WTC11 (cell line): Measurements from ENCODE around the gene DUOX1.

Experiments used
- FOXJ3 ChIP-seq: sonication (generic); formaldehyde crosslinking; IDR thresholded peaks from 2 replicates; pipeline ENCODE4 v1.9.0; 2021; ENCODE audit warnings: missing genetic modification reagents, mild to moderate bottlenecking, borderline replicate concordance
- IRF2 ChIP-seq: sonication (generic); formaldehyde crosslinking; IDR thresholded peaks from 2 replicates; pipeline ENCODE4 v1.8.0; 2022; ENCODE audit warnings: low read depth, missing genetic modification reagents, borderline replicate concordance
- TF ChIP-seq, protein P1 (sequence below): fragments of 200-600 bp; IDR thresholded peaks from 2 replicates; pipeline ENCODE4 v1.8.0; 2022; ENCODE audit warnings: antibody characterized with exemption
- TF ChIP-seq, protein P2 (sequence below): sonication (generic); formaldehyde crosslinking; IDR thresholded peaks from 2 replicates; pipeline ENCODE4 v1.8.0; 2022; ENCODE audit warnings: mild to moderate bottlenecking, missing genetic modification reagents
- TF ChIP-seq, protein P3 (sequence below): sonication (generic); formaldehyde crosslinking; IDR thresholded peaks from 2 replicates; pipeline ENCODE4 v1.8.0; 2023; ENCODE audit warnings: missing genetic modification reagents

DNA sequence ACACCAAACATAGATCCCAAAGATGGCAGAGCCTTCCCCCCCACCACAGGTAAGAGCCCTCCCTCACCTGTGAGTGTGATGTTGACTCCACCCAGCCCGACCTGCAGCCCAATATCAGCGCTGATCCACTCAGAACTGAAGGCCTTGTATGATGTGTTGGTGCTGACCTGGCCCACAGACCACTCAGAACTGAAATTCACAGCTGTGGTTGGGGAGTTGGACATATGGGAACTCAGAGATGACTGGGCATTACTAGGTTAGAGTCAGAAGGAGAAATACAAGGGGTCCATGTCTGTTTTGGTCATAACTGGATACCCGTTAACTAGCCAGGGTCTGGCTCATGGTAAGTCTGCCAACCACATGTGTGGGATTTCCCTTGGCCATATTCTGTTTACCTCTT is 8.8 kb upstream of the DUOX1 start:
- TF ChIP-seq, protein P1, sequence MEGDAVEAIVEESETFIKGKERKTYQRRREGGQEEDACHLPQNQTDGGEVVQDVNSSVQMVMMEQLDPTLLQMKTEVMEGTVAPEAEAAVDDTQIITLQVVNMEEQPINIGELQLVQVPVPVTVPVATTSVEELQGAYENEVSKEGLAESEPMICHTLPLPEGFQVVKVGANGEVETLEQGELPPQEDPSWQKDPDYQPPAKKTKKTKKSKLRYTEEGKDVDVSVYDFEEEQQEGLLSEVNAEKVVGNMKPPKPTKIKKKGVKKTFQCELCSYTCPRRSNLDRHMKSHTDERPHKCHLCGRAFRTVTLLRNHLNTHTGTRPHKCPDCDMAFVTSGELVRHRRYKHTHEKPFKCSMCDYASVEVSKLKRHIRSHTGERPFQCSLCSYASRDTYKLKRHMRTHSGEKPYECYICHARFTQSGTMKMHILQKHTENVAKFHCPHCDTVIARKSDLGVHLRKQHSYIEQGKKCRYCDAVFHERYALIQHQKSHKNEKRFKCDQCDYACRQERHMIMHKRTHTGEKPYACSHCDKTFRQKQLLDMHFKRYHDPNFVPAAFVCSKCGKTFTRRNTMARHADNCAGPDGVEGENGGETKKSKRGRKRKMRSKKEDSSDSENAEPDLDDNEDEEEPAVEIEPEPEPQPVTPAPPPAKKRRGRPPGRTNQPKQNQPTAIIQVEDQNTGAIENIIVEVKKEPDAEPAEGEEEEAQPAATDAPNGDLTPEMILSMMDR: no peak
- TF ChIP-seq, protein P2, sequence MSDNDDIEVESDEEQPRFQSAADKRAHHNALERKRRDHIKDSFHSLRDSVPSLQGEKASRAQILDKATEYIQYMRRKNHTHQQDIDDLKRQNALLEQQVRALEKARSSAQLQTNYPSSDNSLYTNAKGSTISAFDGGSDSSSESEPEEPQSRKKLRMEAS (CRISPR knock-in tag): no peak
- TF ChIP-seq IRF2 (CRISPR knock-in tag): no peak
- TF ChIP-seq FOXJ3 (CRISPR knock-in tag): no peak
- TF ChIP-seq, protein P3, sequence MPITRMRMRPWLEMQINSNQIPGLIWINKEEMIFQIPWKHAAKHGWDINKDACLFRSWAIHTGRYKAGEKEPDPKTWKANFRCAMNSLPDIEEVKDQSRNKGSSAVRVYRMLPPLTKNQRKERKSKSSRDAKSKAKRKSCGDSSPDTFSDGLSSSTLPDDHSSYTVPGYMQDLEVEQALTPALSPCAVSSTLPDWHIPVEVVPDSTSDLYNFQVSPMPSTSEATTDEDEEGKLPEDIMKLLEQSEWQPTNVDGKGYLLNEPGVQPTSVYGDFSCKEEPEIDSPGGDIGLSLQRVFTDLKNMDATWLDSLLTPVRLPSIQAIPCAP (CRISPR knock-in tag): no peak
